ENCODE results near the gene HHATL. TPM values are rescaled to one million over a fixed set of nuclear protein-coding genes. Genes with fewer than 3 reads are reported as not detected.

The HHATL gene
- polyA plus RNA-seq, 1 donor: 0.18 TPM

GRCh38 chr3:42712344-42712648 lies 9.7 kb upstream of the HHATL start:
- H3K27me3 ChIP-seq (ENCODE audit: control insufficient read depth, insufficient read depth, low read length): peaks cover 3% of the 10 kb centered on the region
- no peaks in the 10 kb centered on the region for H3K36me3 ChIP-seq (ENCODE audit: control insufficient read depth, insufficient read depth, low read length)
- DNase-seq: no peak
- no CpG with 5 or more reads among the region's 4 CpGs for WGBS (ENCODE audit: insufficient coverage, low lambda C conversion rate)
- no peaks in the 10 kb centered on the region for H3K9me3 ChIP-seq (ENCODE audit: control insufficient read depth, low read depth, low read length)
- H3K4me1 ChIP-seq (ENCODE audit: control insufficient read depth, insufficient read depth, low read length): peaks cover 6% of the 10 kb centered on the region
- H3K27ac ChIP-seq (ENCODE audit: low read length): no peak overlapping the region
- H3K4me3 ChIP-seq (ENCODE audit: low read length): no peak overlapping the region

GRCh38 chr3:42711491-42712343 lies 9.1 kb upstream of the HHATL start:
- WGBS (ENCODE audit: insufficient coverage, low lambda C conversion rate): no CpG with 5 or more reads among the region's 6 CpGs
- Histone ChIP-seq H3K4me3 (ENCODE audit: low read length) (no peak overlapping the region), H3K27me3 (ENCODE audit: control insufficient read depth, insufficient read depth, low read length) (peaks cover 3% of the 10 kb centered on the region), H3K9me3 (ENCODE audit: control insufficient read depth, low read depth, low read length) (no peaks in the 10 kb centered on the region), H3K27ac (ENCODE audit: low read length) (no peak overlapping the region), H3K4me1 (ENCODE audit: control insufficient read depth, insufficient read depth, low read length) (peaks cover 6% of the 10 kb centered on the region), H3K36me3 (ENCODE audit: control insufficient read depth, insufficient read depth, low read length) (no peaks in the 10 kb centered on the region)
- no peak for DNase-seq

GRCh38 chr3:42710323-42711021 lies 7.9 kb upstream of the HHATL start:
- peaks cover 6% of the 10 kb centered on the region for H3K4me1 ChIP-seq (ENCODE audit: control insufficient read depth, insufficient read depth, low read length)
- no peak overlapping the region for H3K27ac ChIP-seq (ENCODE audit: low read length)
- no peak for DNase-seq
- WGBS (ENCODE audit: insufficient coverage, low lambda C conversion rate): no CpG with 5 or more reads among the region's 7 CpGs
- no peaks in the 10 kb centered on the region for H3K36me3 ChIP-seq (ENCODE audit: control insufficient read depth, insufficient read depth, low read length)
- H3K9me3 ChIP-seq (ENCODE audit: control insufficient read depth, low read depth, low read length): no peaks in the 10 kb centered on the region
- peaks cover 3% of the 10 kb centered on the region for H3K27me3 ChIP-seq (ENCODE audit: control insufficient read depth, insufficient read depth, low read length)
- H3K4me3 ChIP-seq (ENCODE audit: low read length): no peak overlapping the region

- DNase-seq: no peak
- no peaks in the 10 kb centered on the region for H3K9me3 ChIP-seq (ENCODE audit: control insufficient read depth, low read depth, low read length)
- H3K4me1 ChIP-seq (ENCODE audit: control insufficient read depth, insufficient read depth, low read length): peaks cover 3% of the 10 kb centered on the region
- H3K4me3 ChIP-seq (ENCODE audit: low read length): no peak overlapping the region
- no CpG with 5 or more reads among the region's 10 CpGs for WGBS (ENCODE audit: insufficient coverage, low lambda C conversion rate)
- H3K27ac ChIP-seq (ENCODE audit: low read length): no peak overlapping the region
- no peaks in the 10 kb centered on the region for H3K36me3 ChIP-seq (ENCODE audit: control insufficient read depth, insufficient read depth, low read length)
- H3K27me3 ChIP-seq (ENCODE audit: control insufficient read depth, insufficient read depth, low read length): peaks cover 3% of the 10 kb centered on the region
Measured at GRCh38 chr3:42709621-42710020, 7.0 kb upstream of the HHATL start.

GRCh38 chr3:42708611-42709151 lies 6.1 kb upstream of the HHATL start:
- Histone ChIP-seq H3K27ac (ENCODE audit: low read length) (no peak overlapping the region), H3K4me1 (ENCODE audit: control insufficient read depth, insufficient read depth, low read length) (no peaks in the 10 kb centered on the region), H3K9me3 (ENCODE audit: control insufficient read depth, low read depth, low read length) (no peaks in the 10 kb centered on the region), H3K4me3 (ENCODE audit: low read length) (no peak overlapping the region), H3K27me3 (ENCODE audit: control insufficient read depth, insufficient read depth, low read length) (peaks cover 3% of the 10 kb centered on the region), H3K36me3 (ENCODE audit: control insufficient read depth, insufficient read depth, low read length) (no peaks in the 10 kb centered on the region)
- no CpG with 5 or more reads among the region's 10 CpGs for WGBS (ENCODE audit: insufficient coverage, low lambda C conversion rate)
- DNase-seq: no peak

- Histone ChIP-seq H3K4me3 (ENCODE audit: low read length) (no peak overlapping the region), H3K9me3 (ENCODE audit: control insufficient read depth, low read depth, low read length) (no peaks in the 10 kb centered on the region), H3K4me1 (ENCODE audit: control insufficient read depth, insufficient read depth, low read length) (no peaks in the 10 kb centered on the region), H3K27me3 (ENCODE audit: control insufficient read depth, insufficient read depth, low read length) (peaks cover 3% of the 10 kb centered on the region), H3K27ac (ENCODE audit: low read length) (no peak overlapping the region), H3K36me3 (ENCODE audit: control insufficient read depth, insufficient read depth, low read length) (no peaks in the 10 kb centered on the region)
- no peak for DNase-seq
- no CpG with 5 or more reads among the region's 8 CpGs for WGBS (ENCODE audit: insufficient coverage, low lambda C conversion rate)
Measured at GRCh38 chr3:42707620-42708355, 5.2 kb upstream of the HHATL start.

GRCh38 chr3:42706721-42707619 lies 4.4 kb upstream of the HHATL start:
- peaks cover 3% of the 10 kb centered on the region for H3K27me3 ChIP-seq (ENCODE audit: control insufficient read depth, insufficient read depth, low read length)
- WGBS (ENCODE audit: insufficient coverage, low lambda C conversion rate): 20% methylated on average over 1 of the region's 7 CpGs
- no peaks in the 10 kb centered on the region for H3K4me1 ChIP-seq (ENCODE audit: control insufficient read depth, insufficient read depth, low read length)
- no peaks in the 10 kb centered on the region for H3K36me3 ChIP-seq (ENCODE audit: control insufficient read depth, insufficient read depth, low read length)
- H3K4me3 ChIP-seq (ENCODE audit: low read length): no peak overlapping the region
- no peak for DNase-seq
- H3K27ac ChIP-seq (ENCODE audit: low read length): no peak overlapping the region
- no peaks in the 10 kb centered on the region for H3K9me3 ChIP-seq (ENCODE audit: control insufficient read depth, low read depth, low read length)

GRCh38 chr3:42705962-42706585 lies 3.5 kb upstream of the HHATL start:
- no CpG with 5 or more reads among the region's 10 CpGs for WGBS (ENCODE audit: insufficient coverage, low lambda C conversion rate)
- no peaks in the 10 kb centered on the region for H3K4me1 ChIP-seq (ENCODE audit: control insufficient read depth, insufficient read depth, low read length)
- H3K4me3 ChIP-seq (ENCODE audit: low read length): no peak overlapping the region
- no peaks in the 10 kb centered on the region for H3K36me3 ChIP-seq (ENCODE audit: control insufficient read depth, insufficient read depth, low read length)
- no peaks in the 10 kb centered on the region for H3K9me3 ChIP-seq (ENCODE audit: control insufficient read depth, low read depth, low read length)
- no peaks in the 10 kb centered on the region for H3K27me3 ChIP-seq (ENCODE audit: control insufficient read depth, insufficient read depth, low read length)
- DNase-seq: no peak
- no peak overlapping the region for H3K27ac ChIP-seq (ENCODE audit: low read length)

GRCh38 chr3:42705058-42705767 lies 2.6 kb upstream of the HHATL start:
- WGBS (ENCODE audit: insufficient coverage, low lambda C conversion rate): 40% methylated on average over 1 of the region's 7 CpGs
- no peak for DNase-seq
- no peaks in the 10 kb centered on the region for H3K36me3 ChIP-seq (ENCODE audit: control insufficient read depth, insufficient read depth, low read length)

More at GRCh38 chr3:42705058-42705767, 2.6 kb upstream of the HHATL start:
- H3K4me3 ChIP-seq (ENCODE audit: low read length): no peak overlapping the region
- H3K9me3 ChIP-seq (ENCODE audit: control insufficient read depth, low read depth, low read length): no peaks in the 10 kb centered on the region
- H3K4me1 ChIP-seq (ENCODE audit: control insufficient read depth, insufficient read depth, low read length): no peaks in the 10 kb centered on the region
- H3K27me3 ChIP-seq (ENCODE audit: control insufficient read depth, insufficient read depth, low read length): no peaks in the 10 kb centered on the region
- H3K27ac ChIP-seq (ENCODE audit: low read length): no peak overlapping the region

Data from large intestine (tissue), 3 donors.